HG02938 (cell line): Measurements from ENCODE around the gene WDR35.

Source experiments
- ATAC-seq: cut with Tn5 transposase; IDR thresholded peaks from one replicate; pipeline ENCODE4 v1.9.1; 2021; ENCODE audit warnings: mild to moderate bottlenecking, moderate library complexity; ENCODE audit not compliant: unreplicated experiment

WDR35 gene

DNA sequence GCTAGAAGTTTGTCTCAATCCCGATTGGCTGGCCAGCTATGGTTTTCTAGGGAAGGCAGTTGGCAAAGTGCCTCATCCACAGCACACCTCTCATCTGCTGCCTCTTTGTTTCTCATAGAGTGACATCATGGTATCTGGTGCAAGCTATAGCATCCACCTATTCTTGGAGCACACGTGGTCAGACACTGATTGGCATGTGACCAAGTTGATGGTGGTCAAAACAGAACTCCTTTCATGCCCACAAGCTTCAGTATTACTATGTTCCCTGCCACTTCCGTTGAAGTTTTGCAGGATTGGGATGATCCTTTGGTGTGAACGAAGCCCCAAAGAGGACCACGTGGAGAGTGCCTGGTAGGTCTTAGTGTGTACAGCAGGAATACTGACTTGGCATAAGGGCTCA, 116.9 kb downstream of the WDR35 start:
- ATAC-seq, result no peak

DNA sequence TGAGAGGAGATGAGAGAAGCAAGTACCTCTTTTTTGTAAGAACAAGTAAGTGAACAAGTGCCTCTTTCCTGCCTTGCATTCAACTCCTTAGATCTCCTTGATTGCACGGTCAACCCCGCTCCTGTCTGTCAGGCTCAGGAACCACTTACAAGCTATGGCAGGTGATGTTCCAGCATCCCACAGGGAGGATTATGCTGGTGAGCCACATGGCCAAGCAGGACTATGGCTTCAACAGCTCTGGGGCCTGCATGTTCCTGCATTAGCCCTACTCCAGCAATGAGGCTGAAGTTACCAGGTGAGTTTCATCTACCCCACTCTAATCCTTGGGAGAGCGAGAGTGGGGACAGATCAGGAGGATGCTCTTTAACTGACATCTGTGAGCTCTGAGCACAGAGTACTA, 117.6 kb downstream of the WDR35 start:
- ATAC-seq, result no peak

DNA sequence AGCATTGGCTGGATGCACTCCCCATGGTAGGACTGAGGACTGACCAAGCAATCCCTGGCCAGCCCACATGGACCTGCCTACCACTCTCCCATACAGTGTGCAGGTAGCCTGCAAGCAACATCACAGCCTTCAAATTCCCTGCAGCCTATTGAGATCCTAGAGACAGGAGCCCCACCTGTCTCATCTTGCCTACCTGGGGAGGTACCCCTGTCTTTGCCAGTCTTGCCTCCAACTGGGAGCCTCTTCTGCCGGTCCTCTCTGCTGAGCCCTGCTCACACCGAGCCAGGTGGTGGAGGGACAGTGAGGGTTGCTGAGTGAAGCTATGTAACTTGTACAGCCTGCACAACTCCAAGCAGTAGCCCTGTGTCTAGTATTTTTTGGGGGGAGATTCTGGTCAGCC, 118.1 kb downstream of the WDR35 start:
- ATAC-seq, result no peak

DNA sequence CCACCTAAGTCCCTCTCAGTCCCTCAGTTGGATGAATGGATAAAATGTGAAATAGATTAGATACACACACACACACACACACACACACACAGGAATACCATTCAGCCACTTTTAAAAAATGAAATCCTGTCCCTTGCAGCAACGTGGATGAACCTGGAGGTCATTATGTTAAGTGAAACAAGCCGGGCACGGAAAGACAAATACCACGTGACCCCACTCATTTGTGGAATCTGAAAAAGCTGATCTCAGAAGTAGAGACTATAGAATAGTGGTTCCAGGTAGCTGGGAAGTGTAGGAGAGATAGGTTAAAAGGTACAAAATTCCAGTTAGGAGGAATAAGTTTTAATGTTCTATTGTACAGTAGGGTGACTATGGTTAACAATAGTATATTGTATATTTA, 119.1 kb downstream of the WDR35 start:
- ATAC-seq, result no peak

DNA sequence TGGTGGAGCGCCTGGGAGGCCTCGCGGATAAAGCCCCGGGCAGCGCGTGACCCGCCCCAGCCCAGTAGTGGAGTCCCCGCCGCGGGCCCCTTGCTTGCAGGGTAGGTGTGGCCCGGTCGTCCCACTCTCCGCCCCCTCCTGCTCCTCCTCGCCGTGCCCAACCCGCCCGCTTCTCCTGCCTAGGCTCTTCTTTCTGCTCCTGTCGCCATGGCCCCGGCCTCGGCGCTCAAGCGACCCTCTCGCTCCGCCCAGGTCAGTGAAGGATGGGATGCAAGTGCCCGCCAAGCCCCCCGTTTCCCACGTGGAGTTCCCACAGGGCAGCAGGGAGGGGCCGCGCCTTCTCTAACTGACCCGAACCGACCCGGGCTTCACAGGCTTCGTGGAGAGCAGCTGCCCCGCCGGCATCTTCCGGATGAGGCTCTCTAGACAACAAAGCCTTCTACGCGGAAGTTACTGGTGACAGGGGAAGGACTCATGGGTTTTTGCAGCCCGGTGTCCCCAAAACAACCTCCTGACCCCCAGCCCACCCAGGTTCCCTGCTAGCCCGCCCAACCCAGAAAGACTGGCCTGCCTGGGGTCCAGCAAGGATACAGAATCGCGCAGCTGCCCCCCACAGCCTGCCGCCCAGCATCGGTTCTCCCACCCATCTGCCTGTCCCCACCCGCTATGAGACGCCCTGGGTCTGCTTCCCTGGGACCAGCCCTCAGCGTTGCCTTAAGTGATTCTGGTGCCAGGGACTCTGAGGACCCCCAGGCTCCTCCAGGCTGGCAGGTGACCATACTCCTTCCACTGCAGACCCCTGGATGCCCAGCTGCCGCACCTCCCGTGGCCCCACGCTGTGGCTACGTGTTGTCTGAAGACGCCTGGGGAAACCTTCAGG, 121.0 kb downstream of the WDR35 start:
- ATAC-seq, result peak; percentile 47

DNA sequence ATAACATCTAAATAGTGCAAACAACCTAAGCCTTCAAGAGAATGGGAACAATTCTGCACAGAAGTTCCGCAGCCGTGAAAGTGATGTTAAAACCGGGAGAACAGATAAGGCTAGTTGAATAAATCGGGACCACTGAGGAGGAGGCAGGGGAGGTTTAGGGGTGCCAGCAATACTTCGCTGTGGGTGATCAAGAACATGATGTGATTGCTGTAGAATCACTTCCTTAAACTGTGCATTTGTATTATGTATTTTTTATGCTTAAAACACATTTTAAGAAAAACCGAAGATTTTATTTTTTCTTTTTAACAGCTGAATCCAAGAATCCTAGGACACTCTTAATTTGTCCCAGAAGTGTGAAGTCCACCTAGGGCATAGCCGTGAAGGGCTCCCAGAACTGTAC, 121.7 kb downstream of the WDR35 start:
- ATAC-seq, result no peak

DNA sequence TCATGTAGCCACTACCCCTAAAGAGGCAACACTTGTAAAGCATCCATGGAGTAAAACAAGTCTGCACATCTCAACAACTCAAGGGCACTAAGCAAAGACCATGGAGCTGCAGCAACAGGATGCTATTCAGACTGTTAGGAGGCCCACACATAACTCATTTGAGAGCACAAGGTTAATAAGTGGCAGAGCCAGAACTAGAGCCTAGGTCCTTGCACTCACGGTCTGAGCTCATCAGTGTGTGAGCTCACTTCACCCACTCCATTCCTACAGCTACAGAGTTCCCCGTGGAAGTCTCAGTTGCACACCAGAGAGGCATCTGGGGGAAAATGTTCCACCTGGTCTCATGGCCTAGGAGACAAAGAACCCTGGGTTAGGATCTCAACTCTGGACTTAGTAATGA, 123.1 kb downstream of the WDR35 start:
- ATAC-seq, result peak; percentile 55

DNA sequence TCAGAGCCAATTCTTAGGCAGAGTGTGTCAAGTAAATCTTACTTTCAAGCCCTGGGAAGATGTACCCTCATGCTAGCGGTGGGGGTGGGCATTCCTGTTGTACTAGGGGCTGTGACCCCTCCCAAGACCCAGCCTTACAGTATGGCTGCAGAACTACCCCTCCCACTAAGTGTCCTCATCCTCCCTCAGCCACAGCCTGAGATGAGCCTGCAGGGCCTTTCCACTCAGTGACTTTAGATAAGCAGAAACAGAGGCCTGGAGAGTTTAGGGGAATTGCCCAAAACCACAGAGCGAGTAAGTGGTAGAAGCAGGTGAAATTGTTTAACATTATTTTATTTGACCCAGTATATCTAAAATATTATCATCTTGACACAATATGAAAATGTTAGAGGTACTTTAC, 124.8 kb downstream of the WDR35 start:
- no peak for ATAC-seq

DNA sequence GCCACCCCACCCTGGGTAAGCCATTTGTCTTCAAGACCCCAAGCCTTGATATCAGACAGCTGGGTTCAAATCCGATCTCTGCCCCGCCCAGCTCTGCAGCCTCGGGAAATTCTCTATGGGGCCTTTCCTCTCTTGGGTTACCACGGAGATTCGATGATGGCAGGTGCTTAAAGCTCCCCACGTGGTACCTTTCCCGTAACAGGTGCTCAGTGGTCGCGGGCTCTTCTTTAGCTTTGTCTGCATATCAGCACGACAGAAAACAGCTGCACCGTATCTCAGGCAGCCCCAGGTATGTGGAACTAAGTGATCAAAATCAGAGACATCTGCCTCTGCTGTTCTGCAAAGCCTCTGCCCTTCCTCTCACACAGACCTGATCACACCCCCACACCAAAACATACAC, 125.5 kb downstream of the WDR35 start:
- ATAC-seq, result no peak

DNA sequence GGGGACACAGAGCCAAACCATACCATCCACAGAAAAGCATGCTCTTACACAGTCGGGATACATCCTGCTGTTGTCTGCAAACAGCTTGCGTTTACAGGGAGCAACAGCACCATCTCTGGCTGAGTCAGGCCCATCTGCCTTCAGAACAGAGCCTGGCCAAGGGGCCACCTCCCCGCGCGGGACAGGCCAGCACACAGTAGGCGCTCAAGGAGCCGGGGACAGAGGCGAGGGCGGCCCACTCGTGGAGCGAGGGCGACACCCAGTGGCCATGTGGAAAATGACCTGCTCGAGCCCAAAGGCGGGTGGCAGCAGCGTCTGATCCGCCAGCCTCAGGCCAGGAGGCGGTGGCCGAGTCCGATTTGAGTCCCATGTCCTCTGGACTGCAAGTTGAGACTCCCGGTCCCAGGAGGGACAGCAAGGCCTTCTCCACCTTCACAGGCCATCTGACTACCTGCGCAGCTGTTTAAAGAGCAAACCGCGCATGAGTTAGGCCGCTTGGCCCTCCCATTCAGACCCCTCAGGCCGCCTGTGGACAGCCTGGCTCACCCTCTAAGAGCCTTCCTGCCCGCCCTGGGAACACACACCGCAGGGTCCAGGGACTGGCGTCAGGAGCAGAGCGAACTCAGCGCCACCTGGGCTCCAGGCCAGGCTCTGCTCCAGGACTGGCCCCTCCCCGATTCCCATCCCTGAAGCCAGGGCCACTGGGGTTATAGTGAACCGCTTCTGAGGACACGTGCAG, 126.4 kb downstream of the WDR35 start:
- peak; percentile 45 for ATAC-seq

DNA sequence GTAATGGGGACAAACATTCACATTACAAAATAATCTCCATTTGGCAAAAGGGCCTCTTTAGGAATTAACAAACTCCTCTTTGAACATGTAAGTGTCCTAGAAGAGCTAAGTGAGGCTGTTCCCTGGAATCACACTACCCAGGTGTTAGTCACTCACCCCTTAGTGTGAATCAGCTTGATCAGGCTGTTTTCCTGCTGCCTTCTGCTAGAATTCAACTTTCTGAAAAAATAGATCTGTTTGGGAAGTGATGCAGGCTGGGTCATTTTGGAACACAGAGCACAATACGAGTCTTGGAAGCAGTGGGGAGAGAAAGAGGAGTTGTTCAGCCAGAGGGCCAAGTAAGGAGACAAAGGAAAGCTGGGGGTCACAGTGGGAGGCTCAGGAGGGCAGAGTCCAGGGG, 128.1 kb downstream of the WDR35 start:
- no peak for ATAC-seq
